Measurements from ENCODE around the gene UROD. TPM values are rescaled to one million over a fixed set of nuclear protein-coding genes. Genes with fewer than 3 reads are reported as not detected.
"Not testable (repeated sequence)": the region's sequence is repeated elsewhere in the genome, so short reads cannot be mapped to it uniquely, and the experiment has no call there.

UROD gene
- total RNA-seq, 1 donor from 2014 or later: 77.4 TPM

- DNase-seq (ENCODE audit: low read depth, low spot score): no peak
- Mint-ChIP-seq H3K4me3 (no peak overlapping the region), H3K27me3 (ENCODE audit: low read depth) (no peaks in the 10 kb centered on the region), H3K9me3 (no peaks in the 10 kb centered on the region), H3K27ac (ENCODE audit: unreplicated experiment) (no peak overlapping the region), H3K4me1 (no peaks in the 10 kb centered on the region), H3K36me3 (ENCODE audit: low read depth) (no peaks in the 10 kb centered on the region)
- no peak for TF ChIP-seq CTCF (conservative IDR thresholded peaks at IDR 0.05)
Measured at GRCh38 chr1:45059829-45060228, 47.8 kb downstream of the UROD start.

- H3K4me3 Mint-ChIP-seq; H3K9me3 Mint-ChIP-seq; DNase-seq (ENCODE audit: low read depth, low spot score); H3K27me3 Mint-ChIP-seq (ENCODE audit: low read depth); H3K36me3 Mint-ChIP-seq (ENCODE audit: low read depth); H3K4me1 Mint-ChIP-seq; H3K27ac Mint-ChIP-seq (ENCODE audit: unreplicated experiment): not testable (repeated sequence)
Measured at GRCh38 chr1:45062463-45062862, 50.4 kb downstream of the UROD start.

GRCh38 chr1:45065083-45065482 lies 53.0 kb downstream of the UROD start:
- H3K27me3 Mint-ChIP-seq (ENCODE audit: low read depth): no peaks in the 10 kb centered on the region
- H3K4me1 Mint-ChIP-seq: no peaks in the 10 kb centered on the region

More at GRCh38 chr1:45065083-45065482, 53.0 kb downstream of the UROD start:
- Mint-ChIP-seq H3K36me3 (ENCODE audit: low read depth) (no peaks in the 10 kb centered on the region), H3K27ac (ENCODE audit: unreplicated experiment) (no peak overlapping the region), H3K4me3 (no peak overlapping the region), H3K9me3 (peaks cover 2% of the 10 kb centered on the region)
- DNase-seq (ENCODE audit: low read depth, low spot score): no peak
- TF ChIP-seq CTCF (conservative IDR thresholded peaks at IDR 0.05): no peak

Other genes starting within 250 kb of the UROD start
- gene RPS8, start 236.7 kb upstream of the UROD start, total RNA-seq: 2,216 and 2,317 TPM in 2 replicates
- gene BEST4, start 224.1 kb upstream of the UROD start, total RNA-seq: 0.14 and 0.23 TPM in 2 replicates
- gene PLK3, start 211.9 kb upstream of the UROD start, total RNA-seq: 15.3 and 15.7 TPM in 2 replicates
- gene DYNLT4, start 204.9 kb upstream of the UROD start, total RNA-seq: not detected in 2 replicates
- 5.5 and 6.5 TPM in 2 replicates for gene BTBD19, start 203.7 kb upstream of the UROD start, total RNA-seq
- 1.4 and 2.0 TPM in 2 replicates for gene PTCH2, start 169.0 kb upstream of the UROD start, total RNA-seq
- 29.2 and 30.8 TPM in 2 replicates for gene EIF2B3, start 25.7 kb upstream of the UROD start, total RNA-seq
- gene HECTD3, start 930 bp upstream of the UROD start, total RNA-seq: 26.8 and 29.3 TPM in 2 replicates
- 13.1 and 13.2 TPM in 2 replicates for gene ZSWIM5, start 194.4 kb downstream of the UROD start, total RNA-seq

Data from neural crest cell (in vitro differentiated cells).